ENCODE measurements around the gene THAP12.

DNA sequence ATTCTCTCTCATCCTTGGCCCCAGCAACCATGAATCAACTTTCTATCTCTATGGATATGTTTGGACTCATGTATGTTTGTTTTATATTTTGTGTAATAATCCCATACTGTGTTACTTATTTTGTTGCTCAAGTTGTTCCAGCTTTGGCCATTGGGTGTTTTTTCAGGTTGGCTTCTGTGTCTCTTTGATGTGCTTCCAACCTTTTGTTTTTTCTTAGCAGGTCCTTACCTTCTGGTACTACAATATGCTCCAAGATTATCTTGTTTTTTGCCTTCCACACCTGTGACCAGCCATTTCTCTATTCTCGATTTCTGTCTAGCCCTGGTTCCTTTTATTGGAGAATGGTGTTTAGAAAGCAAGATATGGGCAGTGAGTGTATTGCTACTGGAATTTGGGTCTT lies 14.4 kb upstream of the THAP12 start:
- TF ChIP-seq EZH2 (IDR thresholded peaks at IDR 0.05; ENCODE audit: low read length, unreplicated experiment), result no peak
- TF ChIP-seq, protein P1, sequence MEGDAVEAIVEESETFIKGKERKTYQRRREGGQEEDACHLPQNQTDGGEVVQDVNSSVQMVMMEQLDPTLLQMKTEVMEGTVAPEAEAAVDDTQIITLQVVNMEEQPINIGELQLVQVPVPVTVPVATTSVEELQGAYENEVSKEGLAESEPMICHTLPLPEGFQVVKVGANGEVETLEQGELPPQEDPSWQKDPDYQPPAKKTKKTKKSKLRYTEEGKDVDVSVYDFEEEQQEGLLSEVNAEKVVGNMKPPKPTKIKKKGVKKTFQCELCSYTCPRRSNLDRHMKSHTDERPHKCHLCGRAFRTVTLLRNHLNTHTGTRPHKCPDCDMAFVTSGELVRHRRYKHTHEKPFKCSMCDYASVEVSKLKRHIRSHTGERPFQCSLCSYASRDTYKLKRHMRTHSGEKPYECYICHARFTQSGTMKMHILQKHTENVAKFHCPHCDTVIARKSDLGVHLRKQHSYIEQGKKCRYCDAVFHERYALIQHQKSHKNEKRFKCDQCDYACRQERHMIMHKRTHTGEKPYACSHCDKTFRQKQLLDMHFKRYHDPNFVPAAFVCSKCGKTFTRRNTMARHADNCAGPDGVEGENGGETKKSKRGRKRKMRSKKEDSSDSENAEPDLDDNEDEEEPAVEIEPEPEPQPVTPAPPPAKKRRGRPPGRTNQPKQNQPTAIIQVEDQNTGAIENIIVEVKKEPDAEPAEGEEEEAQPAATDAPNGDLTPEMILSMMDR (conservative IDR thresholded peaks at IDR 0.05; ENCODE audit: low read depth, low read length), result no peak
